ENCODE measurements around the gene NAV3. TPM values are rescaled to one million over a fixed set of nuclear protein-coding genes. Genes with fewer than 3 reads are reported as not detected.

NAV3 gene
- total RNA-seq, 1 experiment from 2014 or later = 2.5 TPM

- Histone ChIP-seq H3K4me1 (ENCODE audit: control insufficient read depth, insufficient read depth, low read length) (no peaks in the 10 kb centered on the region), H3K27me3 (ENCODE audit: control insufficient read depth, insufficient read depth, low read length) (no peaks in the 10 kb centered on the region), H3K27ac (ENCODE audit: low read length) (no peak overlapping the region), H3K4me3 (ENCODE audit: low read depth in 2 of 2, low read length in 2 of 2) (no peak overlapping the region), H3K36me3 (ENCODE audit: control insufficient read depth, insufficient read depth, low read length) (no peaks in the 10 kb centered on the region), H3K9me3 (ENCODE audit: control insufficient read depth, insufficient read depth, low read depth, low read length) (no peaks in the 10 kb centered on the region)
- ChIA-PET POLR2A (no interaction called here), CTCF (interaction anchor here (0.7 kb wide), 1 partner anchor 117 kb away, joined by 4 read pairs; no protein-coding TSS in a partner anchor)
- TF ChIP-seq POLR2AphosphoS5 (IDR thresholded peaks at IDR 0.05; ENCODE audit: low read depth, low read length) (no peak), CTCF (IDR thresholded peaks at IDR 0.05) (no peak), TCF7L2 (IDR thresholded peaks at IDR 0.05; ENCODE audit: low read depth, low read length) (no peak), SIN3A (IDR thresholded peaks at IDR 0.05; ENCODE audit: borderline replicate concordance, insufficient read depth, low read depth, low read length) (no peak)
- TF ChIP-seq, protein P1, sequence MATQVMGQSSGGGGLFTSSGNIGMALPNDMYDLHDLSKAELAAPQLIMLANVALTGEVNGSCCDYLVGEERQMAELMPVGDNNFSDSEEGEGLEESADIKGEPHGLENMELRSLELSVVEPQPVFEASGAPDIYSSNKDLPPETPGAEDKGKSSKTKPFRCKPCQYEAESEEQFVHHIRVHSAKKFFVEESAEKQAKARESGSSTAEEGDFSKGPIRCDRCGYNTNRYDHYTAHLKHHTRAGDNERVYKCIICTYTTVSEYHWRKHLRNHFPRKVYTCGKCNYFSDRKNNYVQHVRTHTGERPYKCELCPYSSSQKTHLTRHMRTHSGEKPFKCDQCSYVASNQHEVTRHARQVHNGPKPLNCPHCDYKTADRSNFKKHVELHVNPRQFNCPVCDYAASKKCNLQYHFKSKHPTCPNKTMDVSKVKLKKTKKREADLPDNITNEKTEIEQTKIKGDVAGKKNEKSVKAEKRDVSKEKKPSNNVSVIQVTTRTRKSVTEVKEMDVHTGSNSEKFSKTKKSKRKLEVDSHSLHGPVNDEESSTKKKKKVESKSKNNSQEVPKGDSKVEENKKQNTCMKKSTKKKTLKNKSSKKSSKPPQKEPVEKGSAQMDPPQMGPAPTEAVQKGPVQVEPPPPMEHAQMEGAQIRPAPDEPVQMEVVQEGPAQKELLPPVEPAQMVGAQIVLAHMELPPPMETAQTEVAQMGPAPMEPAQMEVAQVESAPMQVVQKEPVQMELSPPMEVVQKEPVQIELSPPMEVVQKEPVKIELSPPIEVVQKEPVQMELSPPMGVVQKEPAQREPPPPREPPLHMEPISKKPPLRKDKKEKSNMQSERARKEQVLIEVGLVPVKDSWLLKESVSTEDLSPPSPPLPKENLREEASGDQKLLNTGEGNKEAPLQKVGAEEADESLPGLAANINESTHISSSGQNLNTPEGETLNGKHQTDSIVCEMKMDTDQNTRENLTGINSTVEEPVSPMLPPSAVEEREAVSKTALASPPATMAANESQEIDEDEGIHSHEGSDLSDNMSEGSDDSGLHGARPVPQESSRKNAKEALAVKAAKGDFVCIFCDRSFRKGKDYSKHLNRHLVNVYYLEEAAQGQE (IDR thresholded peaks at IDR 0.05; ENCODE audit: insufficient read depth in 1 of 2, low read depth in 2 of 2, low read length in 1 of 2) = no peak
- intact Hi-C loops (cut with micrococcal nuclease; ENCODE audit: unreplicated experiment) = loop anchor here (5.0 kb wide), 1 partner anchor 1329 kb away; no protein-coding TSS in a partner anchor
- in situ Hi-C loops (cut with HindIII; ENCODE audit: low pct_unique_long_range_greater_than_20kb, low sequenced_read_pairs) = no loop called here
- BruUV-seq (replicated peaks) = no TSS peak
- no peak for DNase-seq (ENCODE audit: low read depth, low spot score)
- ATAC-seq = no peak
These were observed 172.2 kb downstream of the NAV3 start for GRCh38 chr12:78002878-78003277.

- BruUV-seq (replicated peaks) = no TSS peak
- intact Hi-C loops (cut with micrococcal nuclease; ENCODE audit: unreplicated experiment) (loop anchor here (5.0 kb wide), 1 partner anchor 1328 kb away; no protein-coding TSS in a partner anchor), in situ Hi-C loops (cut with HindIII; ENCODE audit: low pct_unique_long_range_greater_than_20kb, low sequenced_read_pairs) (no loop called here)
- H3K9me3 ChIP-seq (ENCODE audit: control insufficient read depth, insufficient read depth, low read depth, low read length) = no peaks in the 10 kb centered on the region
- H3K27ac ChIP-seq (ENCODE audit: low read length) = no peak overlapping the region
- TF ChIP-seq SIN3A (IDR thresholded peaks at IDR 0.05; ENCODE audit: borderline replicate concordance, insufficient read depth, low read depth, low read length) (no peak), TCF7L2 (IDR thresholded peaks at IDR 0.05; ENCODE audit: low read depth, low read length) (no peak), CTCF (IDR thresholded peaks at IDR 0.05) (no peak), POLR2AphosphoS5 (IDR thresholded peaks at IDR 0.05; ENCODE audit: low read depth, low read length) (no peak)
- TF ChIP-seq, protein P1 (IDR thresholded peaks at IDR 0.05; ENCODE audit: insufficient read depth in 1 of 2, low read depth in 2 of 2, low read length in 1 of 2) = no peak
- no peaks in the 10 kb centered on the region for H3K36me3 ChIP-seq (ENCODE audit: control insufficient read depth, insufficient read depth, low read length)
- H3K27me3 ChIP-seq (ENCODE audit: control insufficient read depth, insufficient read depth, low read length) = no peaks in the 10 kb centered on the region
- ATAC-seq = no peak
- DNase-seq (ENCODE audit: low read depth, low spot score) = no peak
- H3K4me3 ChIP-seq (ENCODE audit: low read depth in 2 of 2, low read length in 2 of 2) = no peak overlapping the region
- ChIA-PET CTCF (no interaction called here), POLR2A (no interaction called here)
- no peaks in the 10 kb centered on the region for H3K4me1 ChIP-seq (ENCODE audit: control insufficient read depth, insufficient read depth, low read length)
These were observed 173.8 kb downstream of the NAV3 start for GRCh38 chr12:78004249-78005093.
